GM21717 (cell line): Measurements from ENCODE around the gene WDR20.
"Not testable (repeated sequence)": the region's sequence is repeated elsewhere in the genome, so short reads cannot be mapped to it uniquely, and the experiment has no call there.

Source experiments
- ATAC-seq: cut with Tn5 transposase; IDR thresholded peaks from one replicate; pipeline ENCODE4 v1.9.1; 2021; ENCODE audit warnings: mild to moderate bottlenecking, moderate library complexity; ENCODE audit not compliant: unreplicated experiment

WDR20 gene

DNA sequence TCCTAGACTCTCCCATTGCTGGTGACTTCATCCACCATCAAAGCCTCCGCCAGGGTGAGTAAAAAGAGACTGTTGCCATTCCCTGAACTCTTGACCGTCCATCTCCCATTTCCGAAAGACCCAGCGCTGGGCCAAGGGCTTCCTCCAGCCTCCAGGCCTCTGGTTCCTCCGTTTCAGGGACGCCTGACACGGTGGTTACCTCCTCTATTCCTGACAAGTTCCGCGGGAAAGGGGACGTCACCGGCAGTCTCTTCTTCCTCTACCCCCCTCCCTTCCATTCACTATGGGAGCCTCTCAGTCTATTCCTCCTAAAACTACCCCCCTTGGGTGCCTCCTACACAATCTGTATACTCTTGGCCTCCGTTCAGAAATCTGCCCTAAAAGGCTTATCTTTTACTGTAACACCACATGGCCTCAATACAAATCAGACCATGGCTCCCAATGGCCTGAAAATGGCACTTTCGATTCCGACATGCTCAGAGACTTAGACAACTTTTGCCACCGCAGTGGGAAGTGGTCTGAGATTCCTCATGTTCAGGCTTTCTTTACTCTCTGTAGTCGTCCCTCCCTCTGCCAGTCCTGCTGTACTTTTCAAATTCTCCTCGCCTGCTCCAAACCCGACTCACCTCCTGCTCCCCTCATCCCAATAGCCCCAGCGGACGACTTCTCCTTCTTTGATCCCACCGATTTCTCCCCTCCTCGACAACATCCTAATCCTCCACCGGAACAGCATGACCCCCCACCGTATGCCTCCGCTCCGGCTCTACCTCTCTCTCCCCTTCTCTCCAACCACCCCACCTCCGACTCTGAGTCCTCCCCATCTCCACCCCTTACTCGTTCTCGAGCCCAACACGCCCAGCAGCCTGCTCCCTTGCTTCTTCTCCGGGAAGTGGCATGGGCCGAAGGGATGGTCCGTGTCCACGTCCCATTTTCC, 94.9 kb downstream of the WDR20 start:
- ATAC-seq, result no peak

- ATAC-seq, result peak; percentile 64
Observed at GRCh38 chr14:102235275-102235897, 95.7 kb downstream of the WDR20 start.

DNA sequence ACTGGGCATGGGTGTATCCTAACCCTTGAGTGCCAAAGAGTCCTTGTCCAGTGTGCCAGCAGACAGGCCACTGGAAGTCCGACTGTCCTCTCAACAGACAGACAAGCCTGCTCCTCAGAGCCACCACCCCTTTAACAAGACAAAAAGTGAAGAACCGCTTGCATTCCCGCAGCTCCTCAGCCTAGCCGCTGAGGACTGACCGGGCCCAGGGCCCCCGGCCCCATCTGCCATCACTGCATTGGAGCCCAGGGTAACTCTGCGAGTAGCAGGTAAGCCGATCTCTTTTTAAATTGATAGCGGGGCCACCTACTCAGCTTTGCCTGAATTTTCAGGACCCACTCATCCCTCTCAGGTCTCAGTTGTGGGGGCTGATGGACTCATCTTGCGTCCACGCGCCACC, 96.3 kb downstream of the WDR20 start:
- no peak for ATAC-seq

DNA sequence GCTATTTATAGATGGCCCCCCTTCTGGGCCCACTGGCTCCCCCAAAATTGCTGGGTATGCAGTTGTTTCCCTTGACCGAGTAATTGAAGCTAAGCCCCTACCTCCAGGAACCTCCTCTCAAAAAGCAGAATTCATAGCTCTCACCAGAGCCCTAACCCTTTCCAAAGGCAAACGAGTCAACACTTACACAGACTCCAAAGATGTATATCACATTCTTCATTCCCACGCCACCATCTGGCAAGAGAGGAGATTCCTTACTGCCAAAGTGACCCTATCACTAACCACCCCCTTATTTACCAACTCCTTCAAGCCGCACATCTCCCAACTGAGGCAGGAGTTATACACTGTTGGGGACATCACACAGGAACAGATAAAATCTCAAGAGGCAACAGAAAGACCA, 98.4 kb downstream of the WDR20 start:
- no peak for ATAC-seq

DNA sequence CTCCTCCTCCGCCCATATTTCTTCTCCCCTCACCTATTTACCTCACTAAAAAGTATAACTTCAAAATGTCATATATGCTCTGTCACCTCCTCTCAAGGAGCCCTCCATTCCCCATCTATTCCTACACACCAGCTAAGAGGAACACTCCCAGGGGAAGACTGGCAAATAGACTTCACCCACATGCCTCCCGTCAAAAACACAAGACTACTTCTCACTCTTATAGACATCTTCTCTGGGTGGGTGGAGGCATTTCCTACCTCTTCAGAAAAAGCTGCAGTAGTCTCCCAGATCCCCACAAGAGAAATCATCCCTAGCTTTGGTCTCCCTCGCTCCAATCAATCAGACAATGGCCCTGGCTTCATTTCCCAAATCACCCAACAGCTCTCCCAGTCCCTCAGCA, 99.1 kb downstream of the WDR20 start:
- ATAC-seq, result no peak

DNA sequence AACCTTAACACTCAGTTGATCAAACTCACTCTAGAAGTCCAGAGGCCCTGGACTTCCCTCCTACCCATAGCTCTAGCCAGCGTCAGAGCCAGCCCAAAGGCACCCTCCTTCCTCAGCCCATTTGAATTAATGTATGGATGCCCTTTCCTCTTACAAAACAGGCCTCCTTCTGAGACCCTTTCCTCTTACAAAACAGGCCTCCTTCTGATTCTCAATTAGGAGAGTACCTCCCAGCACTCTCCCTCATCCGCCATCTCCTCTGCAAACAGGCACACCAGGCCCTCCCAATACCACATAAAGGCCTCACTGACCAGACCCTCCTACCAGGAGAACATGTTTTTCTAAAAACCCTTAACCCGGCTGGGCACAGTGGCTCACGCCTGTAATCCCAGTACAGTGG, 99.5 kb downstream of the WDR20 start:
- no peak for ATAC-seq

DNA sequence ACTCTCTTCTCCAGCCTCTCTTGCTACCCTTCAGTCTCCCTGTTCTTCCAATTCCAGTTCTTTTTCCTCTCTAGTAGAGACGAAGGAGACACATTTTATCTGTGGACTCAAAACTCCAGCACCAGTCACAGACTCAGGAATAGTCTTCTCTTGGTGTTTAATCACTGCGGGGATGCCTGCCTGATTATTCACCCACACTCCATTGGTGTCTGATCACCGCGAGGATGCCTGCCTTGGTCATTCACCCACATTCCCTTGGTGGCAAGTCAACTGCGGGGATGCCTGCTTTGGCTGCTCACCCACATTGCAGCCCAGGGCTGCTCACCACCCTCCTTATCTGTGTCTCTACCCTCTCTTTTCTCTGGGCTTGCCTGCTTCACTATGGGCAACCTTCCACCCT, 100.8 kb downstream of the WDR20 start:
- not testable (repeated sequence) for ATAC-seq

DNA sequence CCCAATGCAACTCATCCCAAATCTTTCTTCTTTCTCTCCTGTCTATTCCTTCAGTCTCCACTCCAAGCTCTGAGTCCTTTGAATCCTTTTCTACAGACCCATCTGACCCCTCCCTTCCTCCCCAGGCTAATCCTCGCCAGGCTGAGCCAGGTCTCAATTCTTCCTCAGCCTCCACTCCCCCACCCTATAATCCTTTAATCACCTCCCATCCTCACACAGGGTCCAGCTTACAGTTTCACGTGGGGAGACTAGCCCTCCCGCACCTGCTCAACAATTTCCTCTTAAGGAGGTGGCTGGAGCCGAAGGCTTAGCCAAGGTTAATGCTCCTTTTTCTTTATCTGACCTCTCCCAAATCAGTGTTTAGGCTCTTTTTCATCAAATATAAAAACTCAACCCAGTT, 101.5 kb downstream of the WDR20 start:
- no peak for ATAC-seq

GRCh38 chr14:102243795-102244194, 104.1 kb downstream of the WDR20 start:
- not testable (repeated sequence) for ATAC-seq

- no peak for ATAC-seq
Observed at GRCh38 chr14:102246071-102246470, 106.4 kb downstream of the WDR20 start.

- ATAC-seq, result no peak
Observed at GRCh38 chr14:102248121-102248520, 108.4 kb downstream of the WDR20 start.

- no peak for ATAC-seq
Observed at GRCh38 chr14:102249041-102249440, 109.3 kb downstream of the WDR20 start.

DNA sequence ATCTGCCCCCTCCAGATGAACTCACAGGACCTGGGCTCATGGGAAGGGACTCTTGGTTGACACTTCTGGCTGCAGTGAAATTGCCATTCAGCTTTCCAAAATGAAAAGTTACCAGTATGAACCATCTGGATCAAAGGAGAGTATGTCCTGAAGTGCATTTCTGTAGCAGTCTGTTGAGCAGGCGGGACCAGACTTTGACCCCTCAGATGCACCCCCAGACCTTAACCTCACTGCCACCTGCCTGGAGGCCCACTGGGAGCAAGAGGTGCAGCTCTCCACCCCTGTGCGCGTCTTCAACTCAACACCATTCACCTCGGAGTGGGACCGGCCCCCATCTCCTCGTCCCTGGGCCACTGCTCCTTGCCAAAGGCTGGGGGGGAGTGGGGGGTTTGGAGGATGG, 110.3 kb downstream of the WDR20 start:
- ATAC-seq, result no peak

GRCh38 chr14:102250636-102251035, 110.9 kb downstream of the WDR20 start:
- no peak for ATAC-seq

DNA sequence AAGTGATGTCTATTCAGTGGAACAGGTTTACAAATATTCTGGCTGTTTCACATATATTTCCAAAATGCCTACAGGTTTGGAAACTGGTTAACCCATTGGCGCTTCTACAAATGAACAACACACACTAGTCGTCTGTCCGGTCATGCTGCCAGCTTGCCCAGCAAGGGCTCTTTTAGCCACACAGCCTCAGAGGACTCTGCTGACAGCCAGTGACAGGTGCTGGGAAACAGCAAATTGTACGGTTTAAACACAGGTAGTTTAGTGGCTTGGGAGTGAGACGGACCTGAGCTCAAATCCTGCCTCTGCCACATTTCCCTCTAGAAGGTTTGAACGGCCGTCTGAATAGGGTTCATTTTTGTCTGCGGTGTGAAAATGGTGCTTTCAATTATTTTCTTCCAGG, 111.5 kb downstream of the WDR20 start:
- ATAC-seq, result no peak

GRCh38 chr14:102252834-102253801, 113.4 kb downstream of the WDR20 start:
- no peak for ATAC-seq

- ATAC-seq, result no peak
Observed at GRCh38 chr14:102255401-102256190, 115.9 kb downstream of the WDR20 start.

- no peak for ATAC-seq
Observed at GRCh38 chr14:102256716-102257115, 117.0 kb downstream of the WDR20 start.

GRCh38 chr14:102258136-102258535, 118.4 kb downstream of the WDR20 start:
- ATAC-seq, result no peak
